Transverse colon (tissue), 4 donors: ENCODE data around the gene TSPAN9.

ENCODE experiments used
- CTCF ChIP-seq, 5 experiments: fragments of 200-600 bp in 3 of 5; fragments of 450-650 bp in 2 of 5; sonication (generic) in 3 of 5; IDR thresholded peaks; 1 replicate in 2 of 5; 2 replicates in 3 of 5; pipeline ENCODE4 v1.5.1; 2016 to 2017; ENCODE audit warnings: antibody characterized with exemption in 5 of 5, inconsistent platforms in 3 of 5, mild to moderate bottlenecking in 2 of 5, moderate library complexity in 1 of 5
- EP300 ChIP-seq: sonication (generic); formaldehyde crosslinking; IDR thresholded peaks from one replicate; pipeline ENCODE4 v1.6.1; 2017; ENCODE audit warnings: antibody characterized with exemption, low read depth
- POLR2A ChIP-seq: fragments of 450-650 bp; IDR thresholded peaks from one replicate; pipeline ENCODE4 v1.6.1; 2016; ENCODE audit warnings: antibody characterized with exemption, mild to moderate bottlenecking, moderate library complexity
- POLR2AphosphoS5 ChIP-seq, 3 donors: sonication (generic); formaldehyde crosslinking; IDR thresholded peaks; one replicate each; pipeline ENCODE4 v1.6.1; 2016; ENCODE audit warnings: antibody characterized with exemption in 3 of 3

- no peak for TF ChIP-seq CTCF (IDR thresholded peaks at IDR 0.05)
- TF ChIP-seq POLR2AphosphoS5 (IDR thresholded peaks at IDR 0.05) = no peak
- TF ChIP-seq POLR2A = no peak
- TF ChIP-seq EP300 = no peak
These were observed 159.4 kb downstream of the TSPAN9 start for GRCh38 chr12:3236345-3237187.
